Endothelial cell (in vitro differentiated cells): ENCODE results near the gene SPOP. TPM values are rescaled to one million over a fixed set of nuclear protein-coding genes. Genes with fewer than 3 reads are reported as not detected.

ENCODE experiments used
- DNase-seq: peaks from one replicate; pipeline ENCODE4 v3.0.0; 2021; ENCODE audit warnings: low spot score
- H3K27ac Mint-ChIP-seq: one replicate; pipeline ENCODE4 v1.8.0; 2021; ENCODE audit warnings: mixed read lengths, inconsistent platforms; ENCODE audit not compliant: unreplicated experiment
- H3K27me3 Mint-ChIP-seq: one replicate; pipeline ENCODE4 v1.8.0; 2021; ENCODE audit warnings: mild to moderate bottlenecking, moderate library complexity, mixed read lengths, inconsistent platforms; ENCODE audit not compliant: unreplicated experiment
- H3K36me3 Mint-ChIP-seq: one replicate; pipeline ENCODE4 v1.8.0; 2021; ENCODE audit warnings: mild to moderate bottlenecking, low read depth, mixed read lengths, inconsistent platforms; ENCODE audit not compliant: unreplicated experiment
- H3K4me1 Mint-ChIP-seq: one replicate; pipeline ENCODE4 v1.8.0; 2021; ENCODE audit warnings: mild to moderate bottlenecking, mixed read lengths, inconsistent platforms; ENCODE audit not compliant: unreplicated experiment
- H3K4me3 Mint-ChIP-seq: one replicate; pipeline ENCODE4 v1.8.0; 2021; ENCODE audit warnings: mild to moderate bottlenecking, mixed read lengths, inconsistent platforms; ENCODE audit not compliant: unreplicated experiment
- H3K9me3 Mint-ChIP-seq: one replicate; pipeline ENCODE4 v1.8.0; 2021; ENCODE audit warnings: mixed read lengths, inconsistent platforms; ENCODE audit not compliant: unreplicated experiment
- CTCF ChIP-seq: fragments of 200-600 bp; sonication (generic); IDR thresholded peaks from one replicate; pipeline ENCODE4 v1.5.0; 2021; ENCODE audit warnings: antibody characterized with exemption; ENCODE audit not compliant: unreplicated experiment
- total RNA-seq: library from RNA; stranded (reverse); fragmentation: NEBNext Ultra II Directional; extraction: Animal tissue kit (Norgen Biotek cat#: 25700); gene quantifications from one replicate; pipeline ENCODE4 v1.2.1, GENCODE V29; 2021; ENCODE audit not compliant: unreplicated experiment

The SPOP gene
- total RNA-seq, 1 donor from 2014 or later: 55.6 TPM

- peak overlapping the region; percentile 94 for H3K4me3 Mint-ChIP-seq
- H3K27me3 Mint-ChIP-seq: peaks cover 2% of the 10 kb centered on the region
- peaks cover 19% of the 10 kb centered on the region for H3K36me3 Mint-ChIP-seq
- peaks cover 25% of the 10 kb centered on the region for H3K4me1 Mint-ChIP-seq
- no peaks in the 10 kb centered on the region for H3K9me3 Mint-ChIP-seq
- H3K27ac Mint-ChIP-seq: peak overlapping the region; percentile 49
- no peak for DNase-seq
- TF ChIP-seq CTCF: no peak
Observed at GRCh38 chr17:49708515-49709183, 30.8 kb upstream of the SPOP start.

GRCh38 chr17:49707608-49708514, 30.0 kb upstream of the SPOP start, which contains the start of gene SLC35B1:
Gene SLC35B1 (minus strand): TSS chr17:49707964. CDS start chr17:49707833, 131 bp downstream.
- peak within 1 kb of the TSS; percentile 99 for H3K27ac Mint-ChIP-seq
- no peaks in the 10 kb centered on the region for H3K9me3 Mint-ChIP-seq
- H3K4me1 Mint-ChIP-seq: peaks cover 25% of the 10 kb centered on the region
- H3K27me3 Mint-ChIP-seq: peaks cover 2% of the 10 kb centered on the region
- TF ChIP-seq CTCF: no peak
- H3K36me3 Mint-ChIP-seq: peaks cover 22% of the 10 kb centered on the region
- peak within 1 kb of the TSS; percentile 94 for H3K4me3 Mint-ChIP-seq
- DNase-seq: peak; percentile 93

- Mint-ChIP-seq H3K4me1 (peaks cover 25% of the 10 kb centered on the region), H3K9me3 (no peaks in the 10 kb centered on the region), H3K27ac (peak overlapping the region; percentile 99), H3K36me3 (peaks cover 24% of the 10 kb centered on the region), H3K4me3 (peak overlapping the region; percentile 94), H3K27me3 (peaks cover 2% of the 10 kb centered on the region)
- DNase-seq: no peak
- no peak for TF ChIP-seq CTCF
Observed at GRCh38 chr17:49707246-49707607, 29.3 kb upstream of the SPOP start.

GRCh38 chr17:49705254-49705653, 27.4 kb upstream of the SPOP start:
- Mint-ChIP-seq H3K4me3 (peak overlapping the region; percentile 75), H3K9me3 (no peaks in the 10 kb centered on the region), H3K27ac (peak overlapping the region; percentile 4), H3K4me1 (peaks cover 20% of the 10 kb centered on the region), H3K36me3 (peaks cover 36% of the 10 kb centered on the region), H3K27me3 (peaks cover 3% of the 10 kb centered on the region)
- no peak for DNase-seq
- TF ChIP-seq CTCF: no peak
